GM21360 (cell line): ENCODE measurements around the gene CAMK2N2.

Experiments
- ATAC-seq: cut with Tn5 transposase; IDR thresholded peaks from one replicate; pipeline ENCODE4 v1.9.1; 2021; ENCODE audit warnings: mild to moderate bottlenecking, moderate library complexity; ENCODE audit not compliant: unreplicated experiment

CAMK2N2 gene

DNA sequence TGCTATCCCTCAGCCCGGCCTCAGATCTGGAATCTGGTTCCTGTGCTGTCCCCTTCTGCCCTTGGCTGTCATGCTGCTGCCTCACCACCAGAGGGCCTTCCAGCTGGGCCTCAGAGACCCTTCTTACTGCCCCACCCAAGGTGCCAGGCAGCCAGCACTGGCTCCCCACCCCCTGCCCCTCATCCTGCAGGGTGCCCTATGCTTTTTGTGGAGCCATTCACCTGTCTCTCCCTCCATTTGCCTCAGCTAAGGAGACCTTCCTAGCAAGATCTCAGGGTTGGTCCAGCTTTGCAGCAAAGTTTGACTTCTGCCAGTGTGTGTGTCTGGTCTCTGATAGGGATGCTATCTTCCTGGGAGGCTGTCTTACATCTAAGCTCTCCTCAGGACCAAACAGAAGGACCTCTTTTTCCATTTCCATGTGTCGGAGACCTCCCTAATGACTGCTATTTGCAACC, 33.8 kb downstream of the CAMK2N2 start:
- ATAC-seq, result no peak

- ATAC-seq, result no peak
Measured at GRCh38 chr3:184223946-184224345, 37.4 kb downstream of the CAMK2N2 start.

DNA sequence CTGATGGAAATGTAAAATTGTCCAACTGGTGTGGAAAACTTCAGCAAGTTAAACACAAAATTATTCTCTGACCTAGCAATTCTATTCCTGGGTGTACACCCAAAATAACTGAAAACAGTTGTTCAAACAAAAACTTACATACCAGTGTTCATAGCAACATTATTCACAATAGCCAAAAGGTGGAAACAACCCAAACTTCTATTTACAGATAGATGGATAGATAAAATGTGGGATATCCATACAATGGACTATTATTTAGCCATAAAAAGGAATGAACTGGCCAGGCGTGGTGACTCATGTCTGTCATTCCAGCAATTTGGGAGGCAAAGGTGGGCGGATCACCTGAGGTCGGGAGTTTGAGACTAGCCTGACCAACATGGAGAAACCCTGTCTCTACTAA, 38.8 kb downstream of the CAMK2N2 start:
- ATAC-seq, result no peak

GRCh38 chr3:184218814-184219213, 42.5 kb downstream of the CAMK2N2 start:
- no peak for ATAC-seq

GRCh38 chr3:184211718-184212117, 49.6 kb downstream of the CAMK2N2 start:
- ATAC-seq, result no peak

DNA sequence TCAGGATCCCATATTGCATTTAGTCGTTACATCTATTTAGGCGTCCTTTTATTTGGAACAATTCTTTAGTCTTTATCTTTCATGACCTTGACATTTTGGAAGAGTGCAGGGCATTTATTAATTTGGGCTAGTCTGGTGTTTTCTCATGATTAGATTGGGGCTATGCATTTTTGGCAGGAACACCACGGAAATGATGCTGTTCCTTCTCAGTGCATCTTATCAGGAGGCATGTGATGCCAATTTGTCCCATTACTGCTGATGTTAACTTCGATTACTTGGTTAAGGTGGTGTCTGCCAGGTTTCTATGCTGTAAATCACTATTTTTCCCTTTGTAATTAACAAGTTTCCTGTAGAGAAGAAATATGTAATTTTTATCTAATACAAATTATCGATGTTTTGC, 50.1 kb downstream of the CAMK2N2 start:
- no peak for ATAC-seq
